ENCODE measurements around the gene PBX1.

Gene PBX1

GRCh38 chr1:164843743-164844500, 284.9 kb downstream of the PBX1 start:
- DNase-seq: no peak

GRCh38 chr1:164846731-164847691, 288.0 kb downstream of the PBX1 start:
- DNase-seq: no peak

- no peak for DNase-seq
Measured at GRCh38 chr1:164853146-164853545, 294.2 kb downstream of the PBX1 start.

- no peak for DNase-seq
Measured at GRCh38 chr1:164855716-164856329, 296.8 kb downstream of the PBX1 start.

- no peak for DNase-seq
Measured at GRCh38 chr1:164856381-164856780, 297.4 kb downstream of the PBX1 start.

GRCh38 chr1:164857439-164857838, 298.5 kb downstream of the PBX1 start:
- no peak for DNase-seq

GRCh38 chr1:164858096-164858632, 299.2 kb downstream of the PBX1 start:
- no peak for DNase-seq

- no peak for DNase-seq
Measured at GRCh38 chr1:164861632-164862031, 302.6 kb downstream of the PBX1 start.

- no peak for DNase-seq
Measured at GRCh38 chr1:164863056-164863455, 304.1 kb downstream of the PBX1 start.

- DNase-seq: no peak
Measured at GRCh38 chr1:164864161-164864560, 305.2 kb downstream of the PBX1 start.

- no peak for DNase-seq
Measured at GRCh38 chr1:164865385-164865784, 306.4 kb downstream of the PBX1 start.

- DNase-seq: no peak
Measured at GRCh38 chr1:164867590-164867989, 308.6 kb downstream of the PBX1 start.

GRCh38 chr1:164868990-164869389, 310.0 kb downstream of the PBX1 start:
- no peak for DNase-seq

GRCh38 chr1:164875518-164875917, 316.5 kb downstream of the PBX1 start:
- DNase-seq: no peak

GRCh38 chr1:164876398-164877116, 317.6 kb downstream of the PBX1 start:
- DNase-seq: no peak

- no peak for DNase-seq
Measured at GRCh38 chr1:164880199-164880598, 321.2 kb downstream of the PBX1 start.

GRCh38 chr1:164880644-164881043, 321.7 kb downstream of the PBX1 start:
- DNase-seq: no peak

GRCh38 chr1:164885311-164885710, 326.3 kb downstream of the PBX1 start:
- no peak for DNase-seq

- DNase-seq: no peak
Measured at GRCh38 chr1:164886101-164886500, 327.1 kb downstream of the PBX1 start.

GRCh38 chr1:164891615-164892014, 332.6 kb downstream of the PBX1 start:
- no peak for DNase-seq

GRCh38 chr1:164895026-164895912, 336.3 kb downstream of the PBX1 start:
- DNase-seq: no peak

All from stimulated activated naive CD4-positive, alpha-beta T cell treated with Interleukin-2 at 50 U/mL for 16 hours (primary cell).